GM18498 (cell line): ENCODE data around the gene MDN1.
"Not testable (repeated sequence)": the region's sequence is repeated elsewhere in the genome, so short reads cannot be mapped to it uniquely, and the experiment has no call there.

Source experiments
- ATAC-seq: cut with Tn5 transposase; IDR thresholded peaks from one replicate; pipeline ENCODE4 v1.9.1; 2021; ENCODE audit warnings: mild to moderate bottlenecking, moderate library complexity; ENCODE audit not compliant: unreplicated experiment

Gene MDN1

GRCh38 chr6:89657445-89658158, 162.0 kb downstream of the MDN1 start:
- ATAC-seq = no peak

- no peak for ATAC-seq
Measured at GRCh38 chr6:89655122-89655521, 164.5 kb downstream of the MDN1 start.

- ATAC-seq = no peak
Measured at GRCh38 chr6:89650579-89650978, 169.0 kb downstream of the MDN1 start.

GRCh38 chr6:89649682-89650081, 169.9 kb downstream of the MDN1 start:
- ATAC-seq = no peak

- no peak for ATAC-seq
Measured at GRCh38 chr6:89644864-89645263, 174.7 kb downstream of the MDN1 start.

- no peak for ATAC-seq
Measured at GRCh38 chr6:89643406-89643805, 176.2 kb downstream of the MDN1 start.

- no peak for ATAC-seq
Measured at GRCh38 chr6:89642956-89643355, 176.6 kb downstream of the MDN1 start.

- not testable (repeated sequence) for ATAC-seq
Measured at GRCh38 chr6:89641581-89641980, 178.0 kb downstream of the MDN1 start.

GRCh38 chr6:89640804-89641203, 178.8 kb downstream of the MDN1 start:
- no peak for ATAC-seq

GRCh38 chr6:89638320-89639195, 181.0 kb downstream of the MDN1 start, which contains the start of gene LYRM2:
Gene LYRM2 (minus strand): TSS chr6:89638747. CDS start chr6:89638716, 31 bp downstream.
- peak; percentile 97 for ATAC-seq

- ATAC-seq = peak; percentile 15
Measured at GRCh38 chr6:89637960-89638319, 181.7 kb downstream of the MDN1 start.

- ATAC-seq = not testable (repeated sequence)
Measured at GRCh38 chr6:89636412-89636811, 183.2 kb downstream of the MDN1 start.

- ATAC-seq = no peak
Measured at GRCh38 chr6:89630488-89630887, 189.1 kb downstream of the MDN1 start.

GRCh38 chr6:89623749-89624148, 195.8 kb downstream of the MDN1 start:
- ATAC-seq = no peak

GRCh38 chr6:89619567-89619966, 200.0 kb downstream of the MDN1 start:
- ATAC-seq = no peak

GRCh38 chr6:89618026-89618425, 201.6 kb downstream of the MDN1 start:
- ATAC-seq = no peak

- ATAC-seq = no peak
Measured at GRCh38 chr6:89616531-89616930, 203.1 kb downstream of the MDN1 start.

GRCh38 chr6:89615882-89616281, 203.7 kb downstream of the MDN1 start:
- no peak for ATAC-seq

- ATAC-seq = no peak
Measured at GRCh38 chr6:89613790-89614189, 205.8 kb downstream of the MDN1 start.

- ATAC-seq = no peak
Measured at GRCh38 chr6:89612121-89612520, 207.5 kb downstream of the MDN1 start.

GRCh38 chr6:89611666-89612065, 207.9 kb downstream of the MDN1 start:
- no peak for ATAC-seq

- no peak for ATAC-seq
Measured at GRCh38 chr6:89610149-89610642, 209.4 kb downstream of the MDN1 start.
